GM12864 (cell line): ENCODE data around the gene TMEM81.

ENCODE experiments used
- DNase-seq: peaks from one replicate; pipeline ENCODE4 v3.0.0-alpha.2; 2011; ENCODE audit warnings: low read depth
- H3K4me3 ChIP-seq: 2 replicates; pipeline ENCODE4 v1.5.1; 2011; ENCODE audit warnings: mild to moderate bottlenecking, low read depth, low read length, control low read depth
- CTCF ChIP-seq: IDR thresholded peaks from 2 replicates; pipeline ENCODE4 v1.5.1; 2011; ENCODE audit warnings: low read depth, mild to moderate bottlenecking, moderate library complexity, low read length, control low read depth, inconsistent platforms; ENCODE audit errors: missing control alignments

Gene TMEM81

GRCh38 chr1:205056956-205057568 is 27.2 kb downstream of the TMEM81 start:
- DNase-seq, result no peak
- no peak overlapping the region for H3K4me3 ChIP-seq
- no peak for TF ChIP-seq CTCF

DNA sequence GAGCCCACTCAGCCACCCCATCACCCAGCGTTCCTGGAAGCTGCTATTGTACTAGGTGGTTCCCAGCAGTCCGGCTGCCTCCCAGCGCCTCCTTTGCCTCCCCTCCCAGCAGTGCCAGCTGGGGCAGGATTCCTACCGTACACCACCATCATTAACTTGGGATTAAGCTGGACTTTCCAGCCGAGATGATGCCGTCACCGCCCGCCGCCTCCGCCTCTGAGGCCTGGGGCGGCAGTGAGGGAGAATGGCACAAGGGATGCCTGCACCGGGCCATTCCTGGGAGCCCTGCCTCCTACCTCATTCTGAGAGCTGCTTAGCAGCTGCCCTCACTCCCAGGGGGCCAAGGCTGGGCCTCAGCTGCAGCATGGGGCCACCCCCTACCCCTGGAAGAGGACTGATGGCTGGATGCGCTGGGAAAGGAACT is 28.1 kb downstream of the TMEM81 start:
- H3K4me3 ChIP-seq, result no peak overlapping the region
- DNase-seq, result no peak
- TF ChIP-seq CTCF, result no peak

GRCh38 chr1:205054013-205054412 is 30.2 kb downstream of the TMEM81 start:
- no peak for TF ChIP-seq CTCF
- DNase-seq, result no peak
- H3K4me3 ChIP-seq, result no peak overlapping the region

DNA sequence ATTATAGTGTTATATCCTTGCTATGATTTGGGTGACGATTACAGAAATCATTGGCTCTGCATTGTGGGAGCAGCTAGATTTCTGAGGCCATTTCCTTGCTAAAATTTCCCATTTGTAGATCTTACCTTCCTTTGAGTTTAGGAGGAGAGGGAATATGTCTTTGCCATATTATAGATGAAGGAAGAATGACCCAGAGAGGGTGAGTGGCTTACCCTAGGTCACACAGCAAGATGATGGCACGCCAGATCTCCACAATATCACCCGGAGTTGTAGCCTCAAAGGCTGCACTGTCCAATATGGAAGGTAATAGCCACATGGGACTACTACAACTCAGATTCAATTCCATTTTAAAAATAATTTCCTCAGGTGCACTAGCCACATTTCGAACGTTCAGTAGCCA is 31.0 kb downstream of the TMEM81 start:
- no peak overlapping the region for H3K4me3 ChIP-seq
- no peak for DNase-seq
- no peak for TF ChIP-seq CTCF

GRCh38 chr1:205052690-205053089 is 31.6 kb downstream of the TMEM81 start:
- no peak for TF ChIP-seq CTCF
- no peak overlapping the region for H3K4me3 ChIP-seq
- DNase-seq, result no peak

DNA sequence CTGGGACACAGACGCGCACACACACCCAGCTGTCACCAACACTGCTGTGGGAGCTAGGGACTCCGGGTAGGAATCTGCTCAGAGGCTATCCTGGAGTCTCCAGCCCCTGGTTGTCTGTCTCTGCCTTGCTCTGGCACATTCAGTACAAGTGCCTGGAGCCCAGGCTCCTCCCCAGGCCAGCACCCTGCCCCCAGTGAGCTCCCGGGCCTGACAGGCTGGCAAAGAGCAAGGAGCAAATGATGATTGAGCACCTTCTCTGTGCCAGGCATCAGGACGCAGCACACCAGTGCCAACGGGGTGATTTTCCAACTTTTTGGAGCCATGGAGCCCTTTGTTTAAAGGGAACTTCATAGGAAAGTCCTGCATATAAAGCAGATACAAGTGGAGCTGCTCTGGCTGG is 34.8 kb downstream of the TMEM81 start:
- no peak overlapping the region for H3K4me3 ChIP-seq
- DNase-seq, result no peak
- no peak for TF ChIP-seq CTCF

GRCh38 chr1:205048382-205048781 is 35.9 kb downstream of the TMEM81 start:
- no peak for TF ChIP-seq CTCF
- DNase-seq, result no peak
- no peak overlapping the region for H3K4me3 ChIP-seq
